ENCODE data around the gene IBTK. TPM values are rescaled to one million over a fixed set of nuclear protein-coding genes. Genes with fewer than 3 reads are reported as not detected.

The IBTK gene
- total RNA-seq, 1 donor from 2014 or later: 43.1 TPM

- Mint-ChIP-seq H3K4me3 (no peak overlapping the region), H3K27ac (no peak overlapping the region), H3K27me3 (no peaks in the 10 kb centered on the region), H3K9me3 (peaks cover 3% of the 10 kb centered on the region), H3K4me1 (ENCODE audit: unreplicated experiment) (peaks cover 24% of the 10 kb centered on the region), H3K36me3 (peaks cover 7% of the 10 kb centered on the region)
- no peak for TF ChIP-seq CTCF (conservative IDR thresholded peaks at IDR 0.05)
- DNase-seq (ENCODE audit: extremely low spot score, unreplicated experiment): no peak
These were observed 2.1 kb upstream of the IBTK start for GRCh38 chr6:82249381-82250253.

- Mint-ChIP-seq H3K9me3 (peaks cover 3% of the 10 kb centered on the region), H3K4me1 (ENCODE audit: unreplicated experiment) (peaks cover 28% of the 10 kb centered on the region), H3K27me3 (no peaks in the 10 kb centered on the region), H3K4me3 (peak overlapping the region; percentile 98), H3K36me3 (peaks cover 16% of the 10 kb centered on the region), H3K27ac (peak overlapping the region; percentile 99)
- no peak for TF ChIP-seq CTCF (conservative IDR thresholded peaks at IDR 0.05)
- no peak for DNase-seq (ENCODE audit: extremely low spot score, unreplicated experiment)
These were observed 760 bp upstream of the IBTK start for GRCh38 chr6:82248273-82248735.

GRCh38 chr6:82246802-82247504 is 591 bp downstream of the IBTK start:
- Mint-ChIP-seq H3K27ac (peak overlapping the region; percentile 99), H3K27me3 (no peaks in the 10 kb centered on the region), H3K4me1 (ENCODE audit: unreplicated experiment) (peaks cover 28% of the 10 kb centered on the region), H3K9me3 (peaks cover 3% of the 10 kb centered on the region), H3K4me3 (peak overlapping the region; percentile 98), H3K36me3 (peaks cover 21% of the 10 kb centered on the region)
- TF ChIP-seq CTCF (conservative IDR thresholded peaks at IDR 0.05): no peak
- no peak for DNase-seq (ENCODE audit: extremely low spot score, unreplicated experiment)

- peak overlapping the region; percentile 98 for H3K4me3 Mint-ChIP-seq
- peak overlapping the region; percentile 99 for H3K27ac Mint-ChIP-seq
These were observed 1.2 kb downstream of the IBTK start for GRCh38 chr6:82246370-82246769.

GRCh38 chr6:82245376-82245775 is 2.2 kb downstream of the IBTK start:
- Mint-ChIP-seq H3K9me3 (peaks cover 3% of the 10 kb centered on the region), H3K36me3 (peaks cover 26% of the 10 kb centered on the region), H3K27ac (peak overlapping the region; percentile 2), H3K4me1 (ENCODE audit: unreplicated experiment) (peaks cover 28% of the 10 kb centered on the region), H3K27me3 (no peaks in the 10 kb centered on the region), H3K4me3 (peak overlapping the region; percentile 45)
- TF ChIP-seq CTCF (conservative IDR thresholded peaks at IDR 0.05): no peak
- DNase-seq (ENCODE audit: extremely low spot score, unreplicated experiment): no peak

More at GRCh38 chr6:82246370-82246769, 1.2 kb downstream of the IBTK start:
- Mint-ChIP-seq H3K27me3 (no peaks in the 10 kb centered on the region), H3K9me3 (peaks cover 3% of the 10 kb centered on the region), H3K36me3 (peaks cover 21% of the 10 kb centered on the region), H3K4me1 (ENCODE audit: unreplicated experiment) (peaks cover 28% of the 10 kb centered on the region)
- DNase-seq (ENCODE audit: extremely low spot score, unreplicated experiment): no peak
- TF ChIP-seq CTCF (conservative IDR thresholded peaks at IDR 0.05): no peak
